Glomerular endothelial cell (primary cell): ENCODE measurements around the gene CCDC88B. TPM values are rescaled to one million over a fixed set of nuclear protein-coding genes. Genes with fewer than 3 reads are reported as not detected.

Source experiments
- DNase-seq: peaks from one replicate; pipeline ENCODE4 v3.0.0-alpha.2; 2011; ENCODE audit warnings: low read depth, low spot score; ENCODE audit errors: extremely low read depth
- total RNA-seq: library from RNA; depleted of rRNA; stranded (reverse); fragments of >200 nt; gene quantifications from 2 replicates; pipeline ENCODE4 v1.2.3, GENCODE V29; 2015

Gene CCDC88B
- total RNA-seq, 1 donor from 2014 or later = 3.2 TPM

GRCh38 chr11:64379160-64379559, 39.2 kb downstream of the CCDC88B start:
- DNase-seq = no peak

- DNase-seq = no peak
Observed at GRCh38 chr11:64379817-64380709, 40.1 kb downstream of the CCDC88B start.

GRCh38 chr11:64381350-64381749, 41.3 kb downstream of the CCDC88B start:
- DNase-seq = no peak

DNA sequence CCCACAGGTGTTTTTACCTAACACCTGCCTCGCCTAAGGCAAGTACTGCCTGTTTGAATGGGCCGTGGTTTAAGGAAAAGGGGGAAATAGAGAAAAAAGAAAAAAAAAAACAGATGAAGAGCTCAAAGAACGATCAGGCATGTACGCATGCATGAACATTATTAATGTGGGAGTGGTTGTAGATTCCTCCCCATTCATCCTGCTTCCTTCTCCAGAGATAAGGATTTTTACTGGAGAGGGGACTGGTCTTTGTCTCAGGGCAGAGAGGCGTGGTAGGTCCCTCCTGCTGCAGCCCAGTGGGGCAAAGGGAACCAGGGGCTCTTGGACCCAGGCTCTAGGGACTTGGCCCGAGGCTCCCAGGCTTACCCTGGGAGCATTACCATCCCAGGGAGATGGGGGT, 42.0 kb downstream of the CCDC88B start:
- DNase-seq = no peak

GRCh38 chr11:64382586-64382985, 42.6 kb downstream of the CCDC88B start:
- DNase-seq = no peak

DNA sequence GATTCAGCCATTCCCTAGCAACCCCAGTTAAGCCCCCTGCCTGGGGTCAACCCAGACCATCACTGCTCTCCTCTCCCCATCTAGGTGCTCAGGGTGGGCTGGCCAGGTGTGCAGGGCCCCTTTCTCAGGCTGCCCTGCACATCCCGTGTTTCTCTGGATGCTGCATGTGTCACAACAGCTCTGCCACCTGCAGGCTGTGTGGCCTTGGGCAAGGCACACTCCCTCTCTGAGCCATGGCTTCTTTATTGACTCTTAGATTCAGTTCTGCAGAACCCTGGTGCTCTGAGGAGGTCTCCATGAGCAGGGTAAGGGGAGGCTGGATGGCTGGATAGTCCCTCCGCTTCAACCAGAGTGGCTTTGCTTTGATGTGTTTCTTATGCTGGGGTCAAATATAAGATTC, 43.6 kb downstream of the CCDC88B start:
- DNase-seq = no peak

- DNase-seq = no peak
Observed at GRCh38 chr11:64384028-64384737, 44.2 kb downstream of the CCDC88B start.

- no peak for DNase-seq
Observed at GRCh38 chr11:64384981-64385944, 45.3 kb downstream of the CCDC88B start.

- no peak for DNase-seq
Observed at GRCh38 chr11:64385945-64386704, 46.1 kb downstream of the CCDC88B start.

DNA sequence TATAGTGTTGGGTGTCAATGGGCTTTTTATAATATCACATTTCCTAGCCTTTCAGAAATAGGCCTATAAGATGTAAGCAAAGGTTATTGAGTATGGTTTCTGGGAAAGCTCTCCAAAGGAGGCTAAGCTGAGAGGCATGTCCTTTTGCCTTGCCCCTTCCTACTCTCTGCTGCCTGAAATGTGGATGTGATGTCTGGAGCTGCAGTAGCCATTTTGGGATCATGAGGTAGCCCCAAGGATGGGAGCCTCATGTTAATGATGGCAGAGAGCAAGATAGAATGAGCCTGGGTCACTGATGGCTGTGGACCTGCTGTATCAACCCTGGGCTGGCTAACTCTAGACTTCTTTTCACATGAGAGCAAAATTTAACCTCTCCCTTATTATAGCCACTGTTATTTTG, 47.9 kb downstream of the CCDC88B start:
- DNase-seq = no peak

DNA sequence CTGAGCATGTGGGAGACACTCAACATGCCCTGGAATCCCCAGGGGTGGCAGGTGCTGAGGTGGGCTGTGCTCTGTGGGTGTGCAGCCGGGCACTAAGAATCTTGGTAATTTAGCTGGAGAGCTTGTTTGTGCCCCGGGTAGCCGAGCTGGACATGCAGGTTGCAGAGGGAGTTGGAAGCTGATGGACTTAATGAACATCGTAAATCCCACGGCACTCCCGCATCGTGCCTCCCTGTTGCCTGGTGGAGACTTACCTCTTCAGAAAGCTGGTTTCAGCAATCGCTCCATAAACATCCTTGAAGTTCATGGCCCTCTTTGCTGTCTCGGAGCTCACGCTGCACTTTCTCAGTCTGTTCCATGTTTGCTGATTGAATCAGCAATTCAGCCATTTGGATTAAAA, 48.9 kb downstream of the CCDC88B start:
- DNase-seq = no peak

GRCh38 chr11:64389851-64390250, 49.8 kb downstream of the CCDC88B start:
- no peak for DNase-seq

DNA sequence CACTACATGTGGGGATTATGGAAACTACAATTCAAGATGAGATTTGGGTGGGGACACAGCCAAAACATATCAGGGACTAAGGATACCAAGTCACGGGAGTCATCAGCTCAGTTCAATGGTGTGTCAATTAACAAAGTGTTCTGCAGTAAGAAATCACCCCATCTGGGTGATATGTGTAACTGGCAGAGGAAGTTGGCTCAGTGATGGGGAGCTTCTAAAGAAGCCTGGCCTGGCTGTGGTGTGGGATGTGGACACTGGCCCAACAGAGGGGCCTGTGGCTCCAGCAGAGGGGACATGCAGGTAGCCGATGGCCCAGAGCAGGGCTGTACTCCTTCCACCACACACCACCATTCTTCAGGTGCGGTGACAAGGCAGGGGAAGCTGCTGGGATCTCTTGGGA, 50.6 kb downstream of the CCDC88B start:
- no peak for DNase-seq

DNA sequence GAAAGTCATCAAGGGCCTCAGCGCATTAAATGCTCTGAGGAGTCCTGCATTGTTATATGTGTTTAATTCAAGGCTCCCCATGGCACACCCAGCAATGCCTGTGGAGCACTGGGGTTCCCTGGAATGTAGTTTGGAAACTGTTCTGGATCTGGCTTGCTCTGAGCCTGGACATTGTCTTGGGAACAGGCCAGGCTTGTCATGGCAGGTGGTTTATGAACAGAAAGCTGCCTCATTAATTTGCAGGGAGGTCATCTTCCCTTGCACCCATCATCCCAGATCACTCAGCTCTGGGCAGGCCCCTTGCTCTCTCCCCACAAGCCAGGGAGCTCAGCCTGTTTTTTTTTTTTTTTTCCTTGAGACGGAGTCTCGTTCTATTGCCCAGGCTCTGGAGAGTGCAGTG, 51.8 kb downstream of the CCDC88B start:
- DNase-seq = no peak

DNA sequence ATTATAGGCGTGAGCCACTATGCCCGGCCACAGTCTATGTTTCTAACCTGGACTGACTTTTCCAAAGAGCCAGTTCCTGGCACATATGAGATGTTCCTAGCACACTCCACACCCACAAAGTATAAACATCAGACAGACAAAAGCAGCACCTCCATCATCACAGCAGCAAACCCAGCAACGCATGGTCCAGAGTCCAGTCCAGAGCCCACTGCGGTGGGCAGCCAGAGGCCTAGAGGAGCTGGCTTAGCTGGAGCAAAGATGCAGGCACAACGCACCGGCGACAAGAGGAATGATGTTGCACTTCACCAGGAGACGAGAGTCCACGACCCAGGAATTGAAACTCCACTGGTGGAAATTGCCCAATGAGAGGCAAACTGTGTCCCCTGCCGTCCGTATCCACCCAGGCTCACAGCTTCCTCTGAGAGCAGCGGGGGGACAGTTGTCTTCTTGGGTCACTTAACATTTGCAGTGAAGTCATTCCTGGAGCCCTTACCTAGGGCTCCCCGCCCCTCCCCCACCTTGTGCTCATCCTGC, 55.6 kb downstream of the CCDC88B start:
- DNase-seq = no peak

DNA sequence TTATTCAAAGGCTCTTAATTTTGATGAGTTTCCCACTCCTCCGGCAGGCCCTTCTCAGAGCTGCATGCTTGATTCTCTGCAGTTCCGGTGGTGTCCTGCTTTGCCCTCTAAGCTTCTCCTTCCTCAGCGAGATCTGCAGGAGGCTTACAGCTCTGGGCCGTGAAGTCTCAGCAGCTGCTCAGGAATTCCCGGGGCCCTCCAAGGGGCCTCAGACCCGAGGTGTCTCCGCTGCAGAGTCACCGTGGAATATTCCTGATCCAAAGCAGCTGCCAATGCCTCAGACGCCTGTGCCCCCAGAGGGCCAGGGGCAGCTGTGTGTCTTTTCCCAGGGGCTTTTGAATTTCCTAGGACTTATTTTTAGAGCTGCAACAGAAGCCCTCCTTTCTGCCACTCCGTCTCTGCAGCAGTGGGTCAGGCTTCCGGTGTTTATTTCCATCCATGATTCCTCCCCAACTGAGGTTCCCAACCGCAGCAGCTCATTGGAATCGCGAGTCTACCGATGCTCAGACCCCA, 56.1 kb downstream of the CCDC88B start:
- no peak for DNase-seq

- DNase-seq = no peak
Observed at GRCh38 chr11:64400102-64400501, 60.1 kb downstream of the CCDC88B start.

- DNase-seq = no peak
Observed at GRCh38 chr11:64400667-64401066, 60.7 kb downstream of the CCDC88B start.

- no peak for DNase-seq
Observed at GRCh38 chr11:64401775-64402174, 61.8 kb downstream of the CCDC88B start.

DNA sequence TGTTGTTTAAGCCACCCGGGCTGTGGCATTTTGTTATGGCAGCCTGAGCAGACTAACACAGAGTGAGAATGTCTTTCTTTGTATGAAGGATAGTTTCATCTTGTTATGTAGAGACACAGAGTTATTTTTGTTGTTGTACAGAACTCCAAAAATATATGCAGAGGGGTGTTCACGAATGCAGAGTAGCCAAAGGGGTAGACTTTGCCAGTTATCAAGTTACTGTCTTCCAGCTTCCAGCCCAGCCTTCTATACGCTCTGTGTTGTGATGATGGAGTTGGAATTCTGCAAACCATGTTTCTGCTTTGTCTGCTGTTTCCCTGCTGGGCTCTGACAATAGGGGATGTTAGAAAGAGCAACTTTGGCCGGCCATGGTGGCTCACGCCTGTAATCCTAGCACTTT, 63.1 kb downstream of the CCDC88B start:
- DNase-seq = no peak
